ENCODE results near the gene RNASE13. TPM values are rescaled to one million over a fixed set of nuclear protein-coding genes. Genes with fewer than 3 reads are reported as not detected.

The RNASE13 gene
- total and polyA plus RNA-seq, 2 experiments from 2014 or later = not detected

DNA sequence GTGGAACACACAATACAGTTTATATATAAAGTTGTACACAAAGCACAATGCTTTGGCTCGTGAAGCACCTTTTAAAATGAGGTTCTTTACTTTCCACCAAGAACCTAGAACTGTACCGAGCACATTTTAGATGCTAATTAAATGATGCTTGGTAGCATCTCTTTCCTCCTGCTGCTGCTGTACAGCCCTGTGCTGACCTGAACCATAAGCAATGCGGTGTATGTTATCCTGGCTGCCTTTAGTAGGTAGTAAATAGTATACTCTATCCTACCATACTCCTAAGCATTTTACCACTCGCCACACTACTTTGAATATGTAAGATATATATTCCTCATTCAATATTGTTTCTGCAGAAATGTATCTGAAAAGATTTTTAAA, 20.1 kb upstream of the RNASE13 start:
- Mint-ChIP-seq H3K27me3 (ENCODE audit: insufficient read depth, low read depth, poor library complexity) (peaks cover 5% of the 10 kb centered on the region), H3K9me3 (no peaks in the 10 kb centered on the region), H3K36me3 (ENCODE audit: low read depth) (no peaks in the 10 kb centered on the region), H3K27ac (no peak overlapping the region), H3K4me3 (no peak overlapping the region), H3K4me1 (peaks cover 10% of the 10 kb centered on the region; the same call in 2 of the 3 replicates)
- TF ChIP-seq, protein P1, sequence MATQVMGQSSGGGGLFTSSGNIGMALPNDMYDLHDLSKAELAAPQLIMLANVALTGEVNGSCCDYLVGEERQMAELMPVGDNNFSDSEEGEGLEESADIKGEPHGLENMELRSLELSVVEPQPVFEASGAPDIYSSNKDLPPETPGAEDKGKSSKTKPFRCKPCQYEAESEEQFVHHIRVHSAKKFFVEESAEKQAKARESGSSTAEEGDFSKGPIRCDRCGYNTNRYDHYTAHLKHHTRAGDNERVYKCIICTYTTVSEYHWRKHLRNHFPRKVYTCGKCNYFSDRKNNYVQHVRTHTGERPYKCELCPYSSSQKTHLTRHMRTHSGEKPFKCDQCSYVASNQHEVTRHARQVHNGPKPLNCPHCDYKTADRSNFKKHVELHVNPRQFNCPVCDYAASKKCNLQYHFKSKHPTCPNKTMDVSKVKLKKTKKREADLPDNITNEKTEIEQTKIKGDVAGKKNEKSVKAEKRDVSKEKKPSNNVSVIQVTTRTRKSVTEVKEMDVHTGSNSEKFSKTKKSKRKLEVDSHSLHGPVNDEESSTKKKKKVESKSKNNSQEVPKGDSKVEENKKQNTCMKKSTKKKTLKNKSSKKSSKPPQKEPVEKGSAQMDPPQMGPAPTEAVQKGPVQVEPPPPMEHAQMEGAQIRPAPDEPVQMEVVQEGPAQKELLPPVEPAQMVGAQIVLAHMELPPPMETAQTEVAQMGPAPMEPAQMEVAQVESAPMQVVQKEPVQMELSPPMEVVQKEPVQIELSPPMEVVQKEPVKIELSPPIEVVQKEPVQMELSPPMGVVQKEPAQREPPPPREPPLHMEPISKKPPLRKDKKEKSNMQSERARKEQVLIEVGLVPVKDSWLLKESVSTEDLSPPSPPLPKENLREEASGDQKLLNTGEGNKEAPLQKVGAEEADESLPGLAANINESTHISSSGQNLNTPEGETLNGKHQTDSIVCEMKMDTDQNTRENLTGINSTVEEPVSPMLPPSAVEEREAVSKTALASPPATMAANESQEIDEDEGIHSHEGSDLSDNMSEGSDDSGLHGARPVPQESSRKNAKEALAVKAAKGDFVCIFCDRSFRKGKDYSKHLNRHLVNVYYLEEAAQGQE (IDR thresholded peaks at IDR 0.05; ENCODE audit: unreplicated experiment) = no peak
- TF ChIP-seq CTCF (conservative IDR thresholded peaks at IDR 0.05; ENCODE audit: low read depth in 2 of 2) (no peak), JUNB (IDR thresholded peaks at IDR 0.05; ENCODE audit: unreplicated experiment) (no peak), POLR2AphosphoS5 (IDR thresholded peaks at IDR 0.05; ENCODE audit: low read depth) (no peak), ZNF114 (CRISPR knock-in tag; IDR thresholded peaks at IDR 0.05) (no peak), STAT1 (IDR thresholded peaks at IDR 0.05; ENCODE audit: unreplicated experiment) (no peak), ZNF331 (CRISPR knock-in tag; IDR thresholded peaks at IDR 0.05; ENCODE audit: low read depth) (no peak), ETS1 (IDR thresholded peaks at IDR 0.05) (no peak), NANOG (IDR thresholded peaks at IDR 0.05; ENCODE audit: borderline replicate concordance) (no peak), EZH2phosphoT487 (IDR thresholded peaks at IDR 0.05; ENCODE audit: unreplicated experiment) (no peak), CREB1 (CRISPR knock-in tag; IDR thresholded peaks at IDR 0.05; ENCODE audit: low read depth) (no peak), EZH2 (IDR thresholded peaks at IDR 0.05; ENCODE audit: low read depth, unreplicated experiment) (no peak)
- TF ChIP-seq, protein P2, sequence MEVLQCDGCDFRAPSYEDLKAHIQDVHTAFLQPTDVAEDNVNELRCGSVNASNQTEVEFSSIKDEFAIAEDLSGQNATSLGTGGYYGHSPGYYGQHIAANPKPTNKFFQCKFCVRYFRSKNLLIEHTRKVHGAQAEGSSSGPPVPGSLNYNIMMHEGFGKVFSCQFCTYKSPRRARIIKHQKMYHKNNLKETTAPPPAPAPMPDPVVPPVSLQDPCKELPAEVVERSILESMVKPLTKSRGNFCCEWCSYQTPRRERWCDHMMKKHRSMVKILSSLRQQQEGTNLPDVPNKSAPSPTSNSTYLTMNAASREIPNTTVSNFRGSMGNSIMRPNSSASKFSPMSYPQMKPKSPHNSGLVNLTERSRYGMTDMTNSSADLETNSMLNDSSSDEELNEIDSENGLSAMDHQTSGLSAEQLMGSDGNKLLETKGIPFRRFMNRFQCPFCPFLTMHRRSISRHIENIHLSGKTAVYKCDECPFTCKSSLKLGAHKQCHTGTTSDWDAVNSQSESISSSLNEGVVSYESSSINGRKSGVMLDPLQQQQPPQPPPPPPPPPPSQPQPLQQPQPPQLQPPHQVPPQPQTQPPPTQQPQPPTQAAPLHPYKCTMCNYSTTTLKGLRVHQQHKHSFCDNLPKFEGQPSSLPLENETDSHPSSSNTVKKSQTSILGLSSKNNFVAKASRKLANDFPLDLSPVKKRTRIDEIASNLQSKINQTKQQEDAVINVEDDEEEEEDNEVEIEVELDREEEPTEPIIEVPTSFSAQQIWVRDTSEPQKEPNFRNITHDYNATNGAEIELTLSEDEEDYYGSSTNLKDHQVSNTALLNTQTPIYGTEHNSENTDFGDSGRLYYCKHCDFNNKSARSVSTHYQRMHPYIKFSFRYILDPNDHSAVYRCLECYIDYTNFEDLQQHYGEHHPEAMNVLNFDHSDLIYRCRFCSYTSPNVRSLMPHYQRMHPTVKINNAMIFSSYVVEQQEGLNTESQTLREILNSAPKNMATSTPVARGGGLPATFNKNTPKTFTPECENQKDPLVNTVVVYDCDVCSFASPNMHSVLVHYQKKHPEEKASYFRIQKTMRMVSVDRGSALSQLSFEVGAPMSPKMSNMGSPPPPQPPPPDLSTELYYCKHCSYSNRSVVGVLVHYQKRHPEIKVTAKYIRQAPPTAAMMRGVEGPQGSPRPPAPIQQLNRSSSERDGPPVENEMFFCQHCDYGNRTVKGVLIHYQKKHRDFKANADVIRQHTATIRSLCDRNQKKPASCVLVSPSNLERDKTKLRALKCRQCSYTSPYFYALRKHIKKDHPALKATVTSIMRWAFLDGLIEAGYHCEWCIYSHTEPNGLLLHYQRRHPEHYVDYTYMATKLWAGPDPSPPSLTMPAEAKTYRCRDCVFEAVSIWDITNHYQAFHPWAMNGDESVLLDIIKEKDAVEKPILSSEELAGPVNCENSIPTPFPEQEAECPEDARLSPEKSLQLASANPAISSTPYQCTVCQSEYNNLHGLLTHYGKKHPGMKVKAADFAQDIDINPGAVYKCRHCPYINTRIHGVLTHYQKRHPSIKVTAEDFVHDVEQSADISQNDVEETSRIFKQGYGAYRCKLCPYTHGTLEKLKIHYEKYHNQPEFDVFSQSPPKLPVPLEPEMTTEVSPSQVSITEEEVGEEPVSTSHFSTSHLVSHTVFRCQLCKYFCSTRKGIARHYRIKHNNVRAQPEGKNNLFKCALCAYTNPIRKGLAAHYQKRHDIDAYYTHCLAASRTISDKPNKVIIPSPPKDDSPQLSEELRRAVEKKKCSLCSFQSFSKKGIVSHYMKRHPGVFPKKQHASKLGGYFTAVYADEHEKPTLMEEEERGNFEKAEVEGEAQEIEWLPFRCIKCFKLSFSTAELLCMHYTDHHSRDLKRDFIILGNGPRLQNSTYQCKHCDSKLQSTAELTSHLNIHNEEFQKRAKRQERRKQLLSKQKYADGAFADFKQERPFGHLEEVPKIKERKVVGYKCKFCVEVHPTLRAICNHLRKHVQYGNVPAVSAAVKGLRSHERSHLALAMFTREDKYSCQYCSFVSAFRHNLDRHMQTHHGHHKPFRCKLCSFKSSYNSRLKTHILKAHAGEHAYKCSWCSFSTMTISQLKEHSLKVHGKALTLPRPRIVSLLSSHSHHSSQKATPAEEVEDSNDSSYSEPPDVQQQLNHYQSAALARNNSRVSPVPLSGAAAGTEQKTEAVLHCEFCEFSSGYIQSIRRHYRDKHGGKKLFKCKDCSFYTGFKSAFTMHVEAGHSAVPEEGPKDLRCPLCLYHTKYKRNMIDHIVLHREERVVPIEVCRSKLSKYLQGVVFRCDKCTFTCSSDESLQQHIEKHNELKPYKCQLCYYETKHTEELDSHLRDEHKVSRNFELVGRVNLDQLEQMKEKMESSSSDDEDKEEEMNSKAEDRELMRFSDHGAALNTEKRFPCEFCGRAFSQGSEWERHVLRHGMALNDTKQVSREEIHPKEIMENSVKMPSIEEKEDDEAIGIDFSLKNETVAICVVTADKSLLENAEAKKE (CRISPR knock-in tag; IDR thresholded peaks at IDR 0.05) = no peak
- no peaks in the 10 kb centered on the region for H4K20me1 ChIP-seq (replicated peaks; ENCODE audit: insufficient read depth)
- H3K27me3 ChIP-seq (ENCODE audit: insufficient read depth) = no peaks in the 10 kb centered on the region
- H3K4me1 ChIP-seq (ENCODE audit: insufficient read depth) = peaks cover 6% of the 10 kb centered on the region; the same call in 1 of the 2 replicates
- no peak overlapping the region for H3K27ac ChIP-seq (ENCODE audit: low read depth)
- H3K4me3 ChIP-seq = no peak overlapping the region
- H3F3A ChIP-seq (replicated peaks; ENCODE audit: low read depth) = no peaks in the 10 kb centered on the region
- no peak overlapping the region for H3K4me2 ChIP-seq
- no peak for DNase-seq (ENCODE audit: low spot score)
- no peaks in the 10 kb centered on the region for H3K79me2 ChIP-seq (replicated peaks; ENCODE audit: insufficient read depth)
- ATAC-seq = no peak
- no peak overlapping the region for H2AFZ ChIP-seq
- no peaks in the 10 kb centered on the region for H3K9me2 ChIP-seq (ENCODE audit: insufficient read depth)
- no peaks in the 10 kb centered on the region for H3K36me3 ChIP-seq (ENCODE audit: insufficient read depth)
